Body of pancreas (tissue), 4 donors: Measurements from ENCODE around the gene KRTAP7-1. TPM values are rescaled to one million over a fixed set of nuclear protein-coding genes. Genes with fewer than 3 reads are reported as not detected.
A peak's percentile ranks its signal among the peaks of the same experiment; 100 is the strongest.

Experiments
- ATAC-seq: fragments of 150-250 bp; one replicate; pipeline ENCODE4 v1.9.1; 2016
- DNase-seq, 4 donors: peaks; one replicate each; pipeline ENCODE4 v3.0.0-alpha.2; 2019
- H3K27ac ChIP-seq, 4 donors: fragments of 200-600 bp; sonication (generic); 1 replicate in 3 of 4; 2 replicates in 1 of 4; pipeline versions ENCODE4 v1.5.1 to v1.6.1; 2016 to 2019; ENCODE audit warnings: mild to moderate bottlenecking in 1 of 4, mixed read lengths in 1 of 4, moderate library complexity in 1 of 4
- H3K27me3 ChIP-seq, 2 donors: fragments of 200-600 bp; sonication (generic); one replicate each; pipeline ENCODE4 v1.6.0; 2016; ENCODE audit warnings: mild to moderate bottlenecking in 1 of 2
- H3K36me3 ChIP-seq, 2 donors: fragments of 200-600 bp; sonication (generic); replicated peaks in 1 of 2; 2 replicates each; pipeline ENCODE4 v1.5.1; 2016; ENCODE audit warnings: low read depth in 2 of 2; ENCODE audit not compliant: insufficient read depth in 1 of 2
- H3K4me1 ChIP-seq: fragments of 200-600 bp; sonication (generic); one replicate; pipeline ENCODE4 v1.6.0; 2016
- H3K4me3 ChIP-seq, 2 donors: fragments of 200-600 bp; sonication (generic); 1 replicate in 1 of 2; 2 replicates in 1 of 2; pipeline ENCODE4 v1.5.1; 2016 to 2019
- H3K9me3 ChIP-seq, 3 donors: fragments of 200-600 bp; sonication (generic); 1 replicate in 2 of 3; 2 replicates in 1 of 3; pipeline ENCODE4 v1.5.1; 2016
- POLR2A ChIP-seq, 3 donors: fragments of 450-650 bp; IDR thresholded peaks; one replicate each; pipeline ENCODE4 v1.6.1; 2016; ENCODE audit warnings: antibody characterized with exemption in 3 of 3, mild to moderate bottlenecking in 2 of 3
- WGBS, 2 donors: methylation state at CpG; one replicate each; pipeline ENCODE4 v1.1.5; 2017; 5-methylcytosine and 5-hydroxymethylcytosine counted together
- intact Hi-C: fragments of 100-400 bp; cut with DNase I; formaldehyde crosslinking; loops from one replicate; pipeline ENCODE4 v1.15.1; 2023
- total RNA-seq, 2 donors: library from RNA; depleted of rRNA; stranded (reverse); fragments of >200 nt; gene quantifications; one replicate each; pipeline ENCODE4 v1.1.0, GENCODE V29; 2016
- TF ChIP-seq, protein P1 (sequence below), 7 experiments: fragments of 450-650 bp in 4 of 7; fragments of 200-600 bp in 3 of 7; sonication (generic) in 3 of 7; IDR thresholded peaks; one replicate each; pipeline ENCODE4 v1.5.1; 2016 to 2019; ENCODE audit warnings: antibody characterized with exemption in 7 of 7

KRTAP7-1 gene
- total RNA-seq = not detected

DNA sequence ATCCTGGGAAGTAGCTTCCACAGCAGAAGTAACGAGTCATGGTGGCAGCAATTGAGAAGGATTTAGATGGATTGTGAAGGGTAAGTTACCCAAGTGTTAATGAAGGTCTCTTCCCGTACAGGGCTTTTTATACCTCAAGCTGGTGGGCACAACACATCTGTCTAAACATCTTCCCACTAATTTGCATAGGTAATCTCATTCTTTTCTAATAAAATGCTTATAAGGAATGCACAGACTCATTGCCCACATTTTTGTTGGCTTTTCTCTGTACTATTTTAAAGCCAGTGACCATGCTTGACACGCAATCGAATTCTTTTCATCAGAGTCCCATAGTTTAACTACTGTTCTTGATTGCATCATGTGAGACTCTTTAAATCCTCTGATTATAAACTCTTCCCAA is at the start of gene KRTAP7-1:
KRTAP7-1 (minus strand) TSS at position 101 of the 400 bp plus-strand sequence; CDS start at position 40, 61 bp downstream.
- no peak for TF ChIP-seq POLR2A (IDR thresholded peaks at IDR 0.05)
- TF ChIP-seq, protein P1, sequence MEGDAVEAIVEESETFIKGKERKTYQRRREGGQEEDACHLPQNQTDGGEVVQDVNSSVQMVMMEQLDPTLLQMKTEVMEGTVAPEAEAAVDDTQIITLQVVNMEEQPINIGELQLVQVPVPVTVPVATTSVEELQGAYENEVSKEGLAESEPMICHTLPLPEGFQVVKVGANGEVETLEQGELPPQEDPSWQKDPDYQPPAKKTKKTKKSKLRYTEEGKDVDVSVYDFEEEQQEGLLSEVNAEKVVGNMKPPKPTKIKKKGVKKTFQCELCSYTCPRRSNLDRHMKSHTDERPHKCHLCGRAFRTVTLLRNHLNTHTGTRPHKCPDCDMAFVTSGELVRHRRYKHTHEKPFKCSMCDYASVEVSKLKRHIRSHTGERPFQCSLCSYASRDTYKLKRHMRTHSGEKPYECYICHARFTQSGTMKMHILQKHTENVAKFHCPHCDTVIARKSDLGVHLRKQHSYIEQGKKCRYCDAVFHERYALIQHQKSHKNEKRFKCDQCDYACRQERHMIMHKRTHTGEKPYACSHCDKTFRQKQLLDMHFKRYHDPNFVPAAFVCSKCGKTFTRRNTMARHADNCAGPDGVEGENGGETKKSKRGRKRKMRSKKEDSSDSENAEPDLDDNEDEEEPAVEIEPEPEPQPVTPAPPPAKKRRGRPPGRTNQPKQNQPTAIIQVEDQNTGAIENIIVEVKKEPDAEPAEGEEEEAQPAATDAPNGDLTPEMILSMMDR (IDR thresholded peaks at IDR 0.05) = no peak
- Histone ChIP-seq H3K27ac (no peak within 1 kb of the TSS), H3K4me3 (no peak within 1 kb of the TSS), H3K36me3 (no peaks in the 10 kb centered on the region), H3K9me3 (no peaks in the 10 kb centered on the region), H3K4me1 (no peaks in the 10 kb centered on the region), H3K27me3 (no peaks in the 10 kb centered on the region)
- no peak for ATAC-seq
- WGBS, 2 donors = 79 to 83% methylated on average over 4 of the region's 4 CpGs
- intact Hi-C loops = no loop called here
- no peak for DNase-seq

DNA sequence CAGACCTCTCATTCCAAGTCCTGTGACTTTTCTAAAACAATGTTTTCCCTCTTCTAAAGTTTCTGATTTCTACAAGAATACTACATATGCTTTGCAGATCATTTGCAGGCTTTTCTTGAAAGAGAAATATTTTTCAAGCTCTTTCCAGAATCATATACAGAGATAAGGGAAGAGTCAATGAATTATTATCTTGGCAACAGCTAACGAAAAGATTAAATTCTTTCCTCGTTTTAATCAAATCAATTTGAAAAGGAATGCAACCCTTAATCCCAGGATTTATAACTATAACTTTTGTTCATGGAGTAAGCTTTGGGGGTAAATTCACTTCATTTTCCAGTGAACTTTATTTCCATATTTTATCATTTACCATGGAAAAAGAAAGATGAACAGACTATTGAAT is 45.0 kb upstream of the KRTAP7-1 start:
- Histone ChIP-seq H3K9me3 (no peaks in the 10 kb centered on the region), H3K36me3 (no peaks in the 10 kb centered on the region), H3K27me3 (no peaks in the 10 kb centered on the region), H3K4me3 (no peak overlapping the region), H3K4me1 (no peaks in the 10 kb centered on the region), H3K27ac (no peak overlapping the region)
- intact Hi-C loops = no loop called here
- DNase-seq (no peak), ATAC-seq (no peak)
- no peak for TF ChIP-seq POLR2A (IDR thresholded peaks at IDR 0.05)
- TF ChIP-seq, protein P1 (IDR thresholded peaks at IDR 0.05) = no peak
- 23 to 25% methylated on average over 2 of the region's 2 CpGs for WGBS, 2 donors

GRCh38 chr21:30847627-30848500 is 18.3 kb upstream of the KRTAP7-1 start:
- Histone ChIP-seq H3K4me1 (no peaks in the 10 kb centered on the region), H3K9me3 (no peaks in the 10 kb centered on the region), H3K36me3 (no peaks in the 10 kb centered on the region), H3K27me3 (no peaks in the 10 kb centered on the region), H3K27ac (no peak overlapping the region), H3K4me3 (no peak overlapping the region)
- intact Hi-C loops = no loop called here
- no peak for ATAC-seq
- TF ChIP-seq POLR2A (IDR thresholded peaks at IDR 0.05) = no peak
- no peak for DNase-seq
- 59 to 64% methylated on average over 9 of the region's 9 CpGs for WGBS, 2 donors

- Histone ChIP-seq H3K36me3 (no peaks in the 10 kb centered on the region), H3K9me3 (no peaks in the 10 kb centered on the region), H3K4me1 (no peaks in the 10 kb centered on the region), H3K4me3 (no peak overlapping the region), H3K27ac (no peak overlapping the region), H3K27me3 (no peaks in the 10 kb centered on the region)
- ATAC-seq = no peak
- intact Hi-C loops = no loop called here
- DNase-seq = no peak
- TF ChIP-seq, protein P1 (IDR thresholded peaks at IDR 0.05) = no peak
- no peak for TF ChIP-seq POLR2A (IDR thresholded peaks at IDR 0.05)
Observed at GRCh38 chr21:30842990-30843389, 13.4 kb upstream of the KRTAP7-1 start.

- 15 to 17% methylated on average over 5 of the region's 5 CpGs for WGBS, 2 donors
- Histone ChIP-seq H3K27ac (no peak overlapping the region), H3K4me3 (no peak overlapping the region), H3K27me3 (no peaks in the 10 kb centered on the region), H3K36me3 (no peaks in the 10 kb centered on the region), H3K4me1 (no peaks in the 10 kb centered on the region), H3K9me3 (no peaks in the 10 kb centered on the region)
- intact Hi-C loops = no loop called here
- peak in 3 of 4 donors; percentile 48 to 65 (median 52) for DNase-seq
- ATAC-seq = peak; percentile 69
- TF ChIP-seq POLR2A (IDR thresholded peaks at IDR 0.05) = no peak
- TF ChIP-seq, protein P1 (IDR thresholded peaks at IDR 0.05) = peak in 6 of 7 experiments; percentile 5 to 51 (median 40)
Observed at GRCh38 chr21:30839304-30839703, 9.7 kb upstream of the KRTAP7-1 start.
